IMR-90 (cell line): ENCODE results near the gene RMND1. TPM values are rescaled to one million over a fixed set of nuclear protein-coding genes. Genes with fewer than 3 reads are reported as not detected.

Experiments used
- ATAC-seq: fragments of 200-7000 bp; cut with Tn5 transposase; 2 replicates; pipeline ENCODE4 v1.9.1; 2020; ENCODE audit warnings: low read depth, mild to moderate bottlenecking, moderate library complexity
- BruUV-seq: library from RNA; stranded (reverse); fragments of 400-500 nt; replicated peaks from 2 replicates; lab custom pipeline; 2021; lab: Mats Ljungman, UMichigan
- CTCF ChIA-PET: fragments of 300-600 bp; formaldehyde crosslinking; extraction: SDS; loops from one replicate; lab custom pipeline; 2021; ENCODE audit warnings: antibody characterized with exemption; lab: Yijun Ruan, JAX
- POLR2A ChIA-PET: fragments of 300-600 bp; sonication (Branson Sonifier 250); formaldehyde crosslinking; loops from one replicate; lab custom pipeline; 2022; ENCODE audit warnings: antibody characterized with exemption; ENCODE audit not compliant: unreplicated experiment; lab: Charles Lee
- DNase-seq: peaks from one replicate; pipeline ENCODE4 v3.0.0; 2013
- H2AFZ ChIP-seq: replicated peaks from 2 replicates; pipeline ENCODE3; 2013; ENCODE audit warnings: low read length, mild to moderate bottlenecking; ENCODE audit not compliant: poor library complexity
- H2AK5ac ChIP-seq: 2 replicates; pipeline ENCODE4 v1.6.1; 2013; ENCODE audit warnings: low read depth, low read length, inconsistent platforms
- H2AK9ac ChIP-seq: replicated peaks from 2 replicates; pipeline ENCODE3; 2013; ENCODE audit warnings: mild to moderate bottlenecking, low read depth, low read length, moderate library complexity; ENCODE audit not compliant: poor library complexity
- H2BK120ac ChIP-seq: 2 replicates; pipeline ENCODE4 v1.6.1; 2013; ENCODE audit warnings: low read depth, low read length, inconsistent platforms
- H2BK15ac ChIP-seq: 3 replicates; pipeline ENCODE4 v1.6.1; 2013; ENCODE audit warnings: low read depth, low read length, inconsistent platforms
- H2BK20ac ChIP-seq: 2 replicates; pipeline ENCODE4 v1.6.1; 2013; ENCODE audit warnings: low read depth, mild to moderate bottlenecking, inconsistent platforms, low read length, moderate library complexity
- H2BK5ac ChIP-seq: 2 replicates; pipeline ENCODE4 v1.6.1; 2013; ENCODE audit warnings: mild to moderate bottlenecking, low read depth, low read length, inconsistent platforms; ENCODE audit not compliant: poor library complexity, severe bottlenecking
- H3K14ac ChIP-seq: replicated peaks from 2 replicates; pipeline ENCODE4 v1.6.1; 2013; ENCODE audit warnings: low read depth, low read length, inconsistent platforms
- H3K18ac ChIP-seq: 2 replicates; pipeline ENCODE4 v1.6.1; 2013; ENCODE audit warnings: low read depth, low read length, control low read depth
- H3K23ac ChIP-seq: 2 replicates; pipeline ENCODE4 v1.6.1; 2013; ENCODE audit warnings: low read depth, low read length, inconsistent platforms
- H3K27ac ChIP-seq: 2 replicates; pipeline ENCODE4 v1.5.1; 2013; ENCODE audit warnings: mild to moderate bottlenecking, control low read depth, low read length; ENCODE audit not compliant: insufficient read depth
- H3K27me3 ChIP-seq: 2 replicates; pipeline ENCODE4 v1.6.1; 2013; ENCODE audit warnings: low read length; ENCODE audit not compliant: control insufficient read depth, insufficient read depth
- H3K36me3 ChIP-seq: 2 replicates; pipeline ENCODE4 v1.6.1; 2013; ENCODE audit warnings: low read length, mixed read lengths; ENCODE audit not compliant: control insufficient read depth, insufficient read depth
- H3K4ac ChIP-seq: 2 replicates; pipeline ENCODE4 v1.6.1; 2013; ENCODE audit warnings: low read depth, low read length, inconsistent platforms
- H3K4me1 ChIP-seq: 2 replicates; pipeline ENCODE4 v1.6.1; 2013; ENCODE audit warnings: low read length, mixed read lengths; ENCODE audit not compliant: control insufficient read depth, insufficient read depth
- H3K4me2 ChIP-seq: 2 replicates; pipeline ENCODE4 v1.6.1; 2013; ENCODE audit warnings: low read depth, mild to moderate bottlenecking, control low read depth, low read length, moderate library complexity
- H3K4me3 ChIP-seq: 2 replicates; pipeline ENCODE4 v1.5.1; 2013; ENCODE audit warnings: low read depth, mild to moderate bottlenecking, control low read depth, low read length, moderate library complexity; ENCODE audit not compliant: insufficient read depth
- H3K56ac ChIP-seq: 2 replicates; pipeline ENCODE4 v1.6.1; 2013; ENCODE audit warnings: low read length, inconsistent platforms; ENCODE audit not compliant: insufficient read depth; ENCODE audit errors: extremely low read depth
- H3K79me1 ChIP-seq, 2 experiments: 2 replicates each; pipeline ENCODE4 v1.6.1; 2013; ENCODE audit warnings: low read length in 2 of 2, inconsistent platforms in 1 of 2, low read depth in 1 of 2
- H3K9ac ChIP-seq: 2 replicates; pipeline ENCODE4 v1.6.1; 2013; ENCODE audit warnings: low read depth, low read length, control low read depth
- H3K9me1 ChIP-seq: 2 replicates; pipeline ENCODE4 v1.6.1; 2013; ENCODE audit warnings: low read length, inconsistent platforms; ENCODE audit not compliant: insufficient read depth
- H3K9me3 ChIP-seq: 2 replicates; pipeline ENCODE4 v1.6.1; 2013; ENCODE audit warnings: low read length; ENCODE audit not compliant: control insufficient read depth, insufficient read depth
- H4K20me1 ChIP-seq: 2 replicates; pipeline ENCODE4 v1.6.1; 2013; ENCODE audit warnings: low read length, inconsistent platforms; ENCODE audit not compliant: insufficient read depth
- H4K5ac ChIP-seq: 2 replicates; pipeline ENCODE4 v1.6.1; 2013; ENCODE audit warnings: mild to moderate bottlenecking, low read depth, low read length, control low read depth
- H4K8ac ChIP-seq, 2 experiments: 2 replicates each; pipeline ENCODE4 v1.6.1; 2013; ENCODE audit warnings: low read depth in 2 of 2, low read length in 2 of 2, control low read depth in 1 of 2, inconsistent platforms in 1 of 2
- H4K91ac ChIP-seq: 2 replicates; pipeline ENCODE4 v1.6.1; 2013; ENCODE audit warnings: low read depth, low read length, inconsistent platforms; ENCODE audit not compliant: insufficient read depth
- BHLHE40 ChIP-seq: fragments of 150-350 bp; IDR thresholded peaks from 2 replicates; pipeline ENCODE4 v1.6.1; 2016; ENCODE audit warnings: mild to moderate bottlenecking, low read depth, low read length
- FOS ChIP-seq: fragments of 150-350 bp; IDR thresholded peaks from 2 replicates; pipeline ENCODE4 v1.6.1; 2016; ENCODE audit warnings: low read depth, low read length
- MAFK ChIP-seq: IDR thresholded peaks from 2 replicates; pipeline ENCODE4 v1.6.1; 2012; ENCODE audit warnings: low read depth, low read length, improper control_type of control experiment
- MAZ ChIP-seq: IDR thresholded peaks from 2 replicates; pipeline ENCODE4 v1.6.1; 2012; ENCODE audit warnings: low read depth, mild to moderate bottlenecking, low read length, improper control_type of control experiment, moderate library complexity, borderline replicate concordance
- POLR2A ChIP-seq: IDR thresholded peaks from 2 replicates; pipeline ENCODE4 v1.6.1; 2012; ENCODE audit warnings: mild to moderate bottlenecking, low read depth, low read length
- RAD21 ChIP-seq: IDR thresholded peaks from 2 replicates; pipeline ENCODE4 v1.6.1; 2012; ENCODE audit warnings: low read length, improper control_type of control experiment
- RFX5 ChIP-seq: IDR thresholded peaks from 2 replicates; pipeline ENCODE4 v1.8.0; 2012; ENCODE audit warnings: low read depth, mild to moderate bottlenecking, low read length, moderate library complexity
- WGBS, 2 experiments: methylation state at CpG; one replicate each; pipeline versions ENCODE4 v1.1.5 to v1.1.7; 2013; ENCODE audit warnings: missing lambda C conversion rate in 2 of 2; ENCODE audit not compliant: insufficient read length in 1 of 2; ENCODE audit errors: extremely low coverage in 2 of 2; 5-methylcytosine and 5-hydroxymethylcytosine counted together
- dilution Hi-C: fragments of 300-500 bp; cut with HindIII; formaldehyde crosslinking; loops from one replicate; pipeline ENCODE4 v1.14.3; 2018; ENCODE audit warnings: low sequenced_read_pairs; ENCODE audit not compliant: unreplicated experiment
- in situ Hi-C: fragments of 300-500 bp; cut with MboI; formaldehyde crosslinking; loops from 3 replicates; pipeline ENCODE4 v1.14.3; 2019; ENCODE audit warnings: low sequenced_read_pairs, inconsistent platforms, mixed read lengths
- intact Hi-C: fragments of 100-400 bp; cut with micrococcal nuclease; formaldehyde crosslinking; loops from 2 replicates; pipeline ENCODE4 v1.10.0; 2022
- polyA plus RNA-seq, 3 experiments: library from polyadenylated mRNA; depleted of rRNA; stranded (reverse); fragments of >200 nt; gene quantifications; 2 replicates each; pipeline ENCODE4 v1.2.3, GENCODE V29; 2012; ENCODE audit warnings: low replicate concordance in 1 of 3
- total RNA-seq: library from RNA; depleted of rRNA; stranded (reverse); fragments of >200 nt; gene quantifications from 2 replicates; pipeline ENCODE4 v1.2.3, GENCODE V29; 2012
- TF ChIP-seq, protein P1 (sequence below): fragments of 150-350 bp; IDR thresholded peaks from 2 replicates; pipeline ENCODE4 v1.6.1; 2016; ENCODE audit warnings: low read depth, mild to moderate bottlenecking, low read length, moderate library complexity, borderline replicate concordance

RMND1 gene
- total and polyA plus RNA-seq, 2 of the 4 experiments (the other 2 are of a cell fraction) = 13.1 to 24.6 TPM

DNA sequence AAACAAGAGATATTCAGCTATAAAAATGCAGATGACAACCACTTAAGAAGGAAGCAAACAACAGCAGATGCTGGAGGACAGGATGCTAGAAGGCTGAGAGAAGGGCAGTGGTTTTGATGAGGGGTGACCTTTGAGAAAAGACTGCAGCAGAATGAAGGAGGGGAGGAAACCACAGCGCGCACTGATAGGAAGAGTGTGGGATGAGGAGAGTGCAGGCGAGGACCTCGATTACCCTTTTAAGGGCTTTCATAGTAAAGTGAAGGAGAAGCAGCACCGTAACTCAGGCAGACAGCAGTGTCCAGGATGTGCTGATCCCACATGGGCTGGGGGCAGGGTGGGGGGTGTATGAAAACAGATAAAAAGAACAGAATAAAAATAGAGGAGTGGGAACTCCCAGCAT is 79.8 kb downstream of the RMND1 start:
- no peak overlapping the region for H4K8ac ChIP-seq
- H4K5ac ChIP-seq = no peak overlapping the region
- no peak overlapping the region for H2BK5ac ChIP-seq
- no TSS peak for BruUV-seq
- H3K4me2 ChIP-seq = no peak overlapping the region
- no peak overlapping the region for H3K23ac ChIP-seq
- H4K20me1 ChIP-seq = peaks cover 6% of the 10 kb centered on the region; the same call in 1 of the 2 replicates
- 96% methylated on average over 4 of the region's 5 CpGs; no CpG with 5 or more reads in 1 of the 2 experiments for WGBS, 2 experiments
- no peaks in the 10 kb centered on the region for H3K9me3 ChIP-seq
- H3K79me1 ChIP-seq = peaks cover 34 to 45% of the 10 kb centered on the region in 2 experiments
- in situ Hi-C loops = no loop called here
- H3K27ac ChIP-seq = no peak overlapping the region
- DNase-seq = no peak
- H2BK15ac ChIP-seq = no peak overlapping the region
- ATAC-seq = no peak
- peaks cover 7% of the 10 kb centered on the region; the same call in 1 of the 2 replicates for H3K9me1 ChIP-seq
- CTCF ChIA-PET = no interaction called here
- H3K56ac ChIP-seq = no peak overlapping the region
- H3K18ac ChIP-seq = no peak overlapping the region
- H3K27me3 ChIP-seq = no peaks in the 10 kb centered on the region
- no peak overlapping the region for H2AK5ac ChIP-seq
- no peak overlapping the region for H3K14ac ChIP-seq
- peaks cover 16% of the 10 kb centered on the region for H3K36me3 ChIP-seq
- intact Hi-C loops = no loop called here
- no peak overlapping the region for H4K91ac ChIP-seq
- H3K4ac ChIP-seq = no peak overlapping the region
- H2AK9ac ChIP-seq = no peak overlapping the region
- H2BK20ac ChIP-seq = no peak overlapping the region
- no peaks in the 10 kb centered on the region for H3K4me1 ChIP-seq
- TF ChIP-seq RAD21 (no peak), BHLHE40 (no peak), FOS (no peak), MAZ (no peak), MAFK (no peak), POLR2A (no peak), RFX5 (no peak)
- TF ChIP-seq, protein P1, sequence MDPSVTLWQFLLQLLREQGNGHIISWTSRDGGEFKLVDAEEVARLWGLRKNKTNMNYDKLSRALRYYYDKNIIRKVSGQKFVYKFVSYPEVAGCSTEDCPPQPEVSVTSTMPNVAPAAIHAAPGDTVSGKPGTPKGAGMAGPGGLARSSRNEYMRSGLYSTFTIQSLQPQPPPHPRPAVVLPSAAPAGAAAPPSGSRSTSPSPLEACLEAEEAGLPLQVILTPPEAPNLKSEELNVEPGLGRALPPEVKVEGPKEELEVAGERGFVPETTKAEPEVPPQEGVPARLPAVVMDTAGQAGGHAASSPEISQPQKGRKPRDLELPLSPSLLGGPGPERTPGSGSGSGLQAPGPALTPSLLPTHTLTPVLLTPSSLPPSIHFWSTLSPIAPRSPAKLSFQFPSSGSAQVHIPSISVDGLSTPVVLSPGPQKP = no peak
- no peak overlapping the region for H2BK120ac ChIP-seq
- H3K4me3 ChIP-seq = no peak overlapping the region
- no peak overlapping the region for H3K9ac ChIP-seq
- no peak overlapping the region for H2AFZ ChIP-seq
- dilution Hi-C loops = no loop called here
- POLR2A ChIA-PET = no interaction called here
